Natural killer cell (primary cell): ENCODE results near the gene RAB1A. TPM values are rescaled to one million over a fixed set of nuclear protein-coding genes. Genes with fewer than 3 reads are reported as not detected.

Source experiments
- ATAC-seq, 3 donors: fragments of 150-1000 bp in 2 of 3; fragments of 200-7000 bp in 1 of 3; cut with Tn5 transposase; 1 replicate in 1 of 3; 2 replicates in 2 of 3; pipeline ENCODE4 v1.10.0; 2021; ENCODE audit warnings: mild to moderate bottlenecking in 2 of 3, moderate library complexity in 2 of 3
- DNase-seq, 2 donors: peaks; one replicate each; pipeline versions ENCODE4 v3.0.0 to v3.0.0-alpha.2; 2013 to 2021; ENCODE audit warnings: mixed read lengths in 1 of 2
- H3K27ac ChIP-seq: one replicate; pipeline ENCODE4 v1.5.1; 2013; ENCODE audit warnings: mild to moderate bottlenecking, low read length
- H3K27me3 ChIP-seq: one replicate; pipeline ENCODE4 v1.6.1; 2013; ENCODE audit warnings: low read length; ENCODE audit not compliant: control insufficient read depth, insufficient read depth
- H3K36me3 ChIP-seq: one replicate; pipeline ENCODE4 v1.6.1; 2013; ENCODE audit warnings: low read length; ENCODE audit not compliant: control insufficient read depth, insufficient read depth
- H3K4me1 ChIP-seq: one replicate; pipeline ENCODE4 v1.6.1; 2013; ENCODE audit warnings: low read length; ENCODE audit not compliant: control insufficient read depth, insufficient read depth
- H3K4me3 ChIP-seq: one replicate; pipeline ENCODE4 v1.5.1; 2013; ENCODE audit warnings: low read length
- H3K9me3 ChIP-seq: one replicate; pipeline ENCODE4 v1.6.1; 2013; ENCODE audit warnings: low read length; ENCODE audit not compliant: control insufficient read depth, insufficient read depth
- H3K27ac Mint-ChIP-seq, 2 donors: one replicate each; pipeline ENCODE4 v1.8.0; 2022; ENCODE audit warnings: mild to moderate bottlenecking in 2 of 2, mixed read lengths in 2 of 2, moderate library complexity in 1 of 2
- H3K27me3 Mint-ChIP-seq, 2 donors: one replicate each; pipeline ENCODE4 v1.8.0; 2022; ENCODE audit warnings: low read depth in 2 of 2, mixed read lengths in 2 of 2
- H3K36me3 Mint-ChIP-seq: one replicate; pipeline ENCODE4 v1.8.0; 2022; ENCODE audit warnings: mixed read lengths
- H3K4me1 Mint-ChIP-seq, 2 donors: one replicate each; pipeline ENCODE4 v1.8.0; 2022; ENCODE audit warnings: mixed read lengths in 2 of 2
- H3K4me3 Mint-ChIP-seq: one replicate; pipeline ENCODE4 v1.8.0; 2022; ENCODE audit warnings: mild to moderate bottlenecking, moderate library complexity, mixed read lengths
- H3K9me3 Mint-ChIP-seq, 2 donors: one replicate each; pipeline ENCODE4 v1.8.0; 2022; ENCODE audit warnings: mixed read lengths in 2 of 2
- WGBS: methylation state at CpG from one replicate; pipeline ENCODE4 v1.1.7; 2013; ENCODE audit warnings: missing lambda C conversion rate; ENCODE audit not compliant: insufficient coverage; 5-methylcytosine and 5-hydroxymethylcytosine counted together
- intact Hi-C: fragments of 100-400 bp; cut with micrococcal nuclease; formaldehyde crosslinking; loops from one replicate; pipeline ENCODE4 v1.14.2; 2022
- total RNA-seq, 4 donors: library from RNA; stranded (reverse); fragments of 120-200 nt in 1 of 4; gene quantifications; one replicate each; pipeline versions ENCODE4 v1.2.3 to v1.2.4, GENCODE V29; 2013 to 2022
- TF ChIP-seq, protein P1 (sequence below): fragments of 200-600 bp; IDR thresholded peaks from one replicate; pipeline ENCODE4 v1.8.0; 2022; ENCODE audit warnings: antibody characterized with exemption

Gene RAB1A
- total RNA-seq, 3 donors from 2014 or later (not counting 1 experiment from before 2014, with no cell fraction given): 83.5 to 101 (median 93.6) TPM

DNA sequence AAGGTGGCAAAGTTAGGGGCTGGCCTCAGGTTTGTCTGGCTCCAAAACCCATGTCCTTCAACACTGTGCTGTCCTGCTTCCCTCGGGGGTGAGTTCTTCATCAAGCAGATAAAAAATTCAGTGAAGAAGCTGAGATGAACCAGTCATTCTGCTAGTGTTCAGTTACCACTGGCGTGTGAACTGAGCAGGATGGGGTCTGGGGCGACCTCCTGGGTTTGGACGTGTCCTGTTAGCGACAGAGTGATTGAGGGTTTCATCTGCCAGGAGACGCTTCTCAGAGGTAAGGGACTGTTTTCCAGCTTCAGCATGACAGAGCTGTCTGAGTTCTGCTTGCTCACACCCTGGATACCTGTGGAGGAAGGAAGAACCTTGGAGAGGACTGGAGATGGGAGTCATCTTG lies 59.0 kb downstream of the RAB1A start:
- Mint-ChIP-seq H3K4me3 (no peak overlapping the region), H3K9me3 (no peaks in the 10 kb centered on the region), H3K36me3 (no peaks in the 10 kb centered on the region), H3K27ac (peak overlapping the region; percentile 38 to 53), H3K4me1 (peaks cover 14 to 21% of the 10 kb centered on the region in 2 donors), H3K27me3 (no peaks in the 10 kb centered on the region)
- peaks cover 15% of the 10 kb centered on the region for H3K4me1 ChIP-seq
- ATAC-seq (no peak), DNase-seq (no peak)
- TF ChIP-seq, protein P1, sequence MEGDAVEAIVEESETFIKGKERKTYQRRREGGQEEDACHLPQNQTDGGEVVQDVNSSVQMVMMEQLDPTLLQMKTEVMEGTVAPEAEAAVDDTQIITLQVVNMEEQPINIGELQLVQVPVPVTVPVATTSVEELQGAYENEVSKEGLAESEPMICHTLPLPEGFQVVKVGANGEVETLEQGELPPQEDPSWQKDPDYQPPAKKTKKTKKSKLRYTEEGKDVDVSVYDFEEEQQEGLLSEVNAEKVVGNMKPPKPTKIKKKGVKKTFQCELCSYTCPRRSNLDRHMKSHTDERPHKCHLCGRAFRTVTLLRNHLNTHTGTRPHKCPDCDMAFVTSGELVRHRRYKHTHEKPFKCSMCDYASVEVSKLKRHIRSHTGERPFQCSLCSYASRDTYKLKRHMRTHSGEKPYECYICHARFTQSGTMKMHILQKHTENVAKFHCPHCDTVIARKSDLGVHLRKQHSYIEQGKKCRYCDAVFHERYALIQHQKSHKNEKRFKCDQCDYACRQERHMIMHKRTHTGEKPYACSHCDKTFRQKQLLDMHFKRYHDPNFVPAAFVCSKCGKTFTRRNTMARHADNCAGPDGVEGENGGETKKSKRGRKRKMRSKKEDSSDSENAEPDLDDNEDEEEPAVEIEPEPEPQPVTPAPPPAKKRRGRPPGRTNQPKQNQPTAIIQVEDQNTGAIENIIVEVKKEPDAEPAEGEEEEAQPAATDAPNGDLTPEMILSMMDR: no peak
- 91% methylated on average over 6 of the region's 6 CpGs for WGBS
- H3K36me3 ChIP-seq: peaks cover 28% of the 10 kb centered on the region
- no peaks in the 10 kb centered on the region for H3K9me3 ChIP-seq
- intact Hi-C loops: no loop called here
- no peaks in the 10 kb centered on the region for H3K27me3 ChIP-seq
- H3K27ac ChIP-seq: no peak overlapping the region
- no peak overlapping the region for H3K4me3 ChIP-seq

DNA sequence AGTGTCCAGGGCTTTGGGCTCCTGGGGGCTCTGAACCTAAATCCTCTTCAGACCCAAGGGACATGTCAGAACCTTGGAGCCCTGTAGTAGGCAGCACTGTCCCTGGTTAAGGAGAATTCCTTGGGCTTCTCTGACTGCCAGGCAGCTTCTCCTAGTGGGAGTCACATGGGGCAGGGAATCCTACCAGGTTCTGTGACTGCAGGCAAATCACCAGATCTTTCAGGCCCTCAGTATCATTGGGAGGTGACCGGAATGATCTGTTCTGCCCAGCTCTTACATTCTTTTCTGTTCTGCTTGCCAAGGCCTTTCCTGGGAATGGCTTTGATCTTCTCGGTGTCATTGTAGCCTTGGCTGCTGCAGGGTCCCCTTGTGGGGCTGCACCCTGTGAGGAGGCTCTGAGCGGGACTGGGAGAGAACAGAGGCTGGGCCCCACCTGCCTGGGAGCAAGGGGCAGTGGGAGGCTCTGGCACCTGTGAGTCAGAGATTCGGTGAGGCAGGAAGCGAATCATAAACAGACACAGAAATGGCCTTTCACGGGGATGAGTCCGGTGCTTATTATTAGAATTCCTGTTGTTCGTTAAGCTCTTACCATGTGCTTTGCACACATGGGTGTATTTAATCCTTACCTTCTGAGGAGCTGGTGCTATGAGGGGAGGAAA lies 59.6 kb downstream of the RAB1A start:
- H3K27me3 Mint-ChIP-seq: no peaks in the 10 kb centered on the region
- no peak for DNase-seq
- H3K9me3 Mint-ChIP-seq: no peaks in the 10 kb centered on the region
- TF ChIP-seq, protein P1: no peak
- no peaks in the 10 kb centered on the region for H3K27me3 ChIP-seq
- H3K4me1 ChIP-seq: peaks cover 15% of the 10 kb centered on the region
- H3K27ac Mint-ChIP-seq: peak overlapping the region; percentile 38 to 53
- intact Hi-C loops: no loop called here
- WGBS: 80% methylated on average over 8 of the region's 8 CpGs
- H3K4me3 ChIP-seq: no peak overlapping the region
- no peak overlapping the region for H3K4me3 Mint-ChIP-seq
- peaks cover 28% of the 10 kb centered on the region for H3K36me3 ChIP-seq
- no peak for ATAC-seq
- no peak overlapping the region for H3K27ac ChIP-seq
- H3K9me3 ChIP-seq: no peaks in the 10 kb centered on the region
- H3K36me3 Mint-ChIP-seq: no peaks in the 10 kb centered on the region
- H3K4me1 Mint-ChIP-seq: peaks cover 14 to 21% of the 10 kb centered on the region in 2 donors

DNA sequence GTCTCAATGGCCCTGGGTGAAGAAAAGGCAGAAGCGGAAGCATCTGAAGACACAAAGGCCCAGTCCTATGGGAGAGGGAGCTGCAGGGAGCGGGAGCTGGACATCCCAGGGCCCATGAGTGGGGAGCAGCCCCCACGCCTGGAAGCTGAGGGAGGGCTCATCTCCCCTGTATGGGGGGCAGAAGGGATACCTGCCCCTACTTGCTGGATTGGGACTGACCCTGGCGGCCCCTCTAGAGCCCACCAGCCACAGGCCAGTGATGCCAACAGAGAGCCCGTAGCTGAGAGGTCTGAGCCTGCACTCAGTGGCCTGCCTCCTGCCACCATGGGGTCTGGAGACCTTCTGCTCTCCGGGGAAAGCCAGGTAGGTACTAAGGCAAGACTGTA lies 60.5 kb downstream of the RAB1A start:
- ATAC-seq: no peak
- 93% methylated on average over 6 of the region's 6 CpGs for whole genome bisulfite sequencing
- intact Hi-C loops: loop anchor here (1.0 kb wide), 1 partner anchor 118 kb away; no protein-coding TSS in a partner anchor
- Mint-ChIP-seq H3K27ac (peak overlapping the region in 1 of 2 donors; percentile 23), H3K4me3 (no peak overlapping the region), H3K4me1 (peaks cover 19 to 26% of the 10 kb centered on the region in 2 donors), H3K36me3 (no peaks in the 10 kb centered on the region), H3K27me3 (no peaks in the 10 kb centered on the region), H3K9me3 (no peaks in the 10 kb centered on the region)
- TF ChIP-seq, protein P1: no peak
- Histone ChIP-seq H3K27ac (no peak overlapping the region), H3K4me1 (peaks cover 18% of the 10 kb centered on the region), H3K27me3 (no peaks in the 10 kb centered on the region), H3K4me3 (no peak overlapping the region), H3K9me3 (no peaks in the 10 kb centered on the region), H3K36me3 (peaks cover 28% of the 10 kb centered on the region)
- no peak for DNase-seq
